GM12878 (cell line): ENCODE results near the gene CHD6. TPM values are rescaled to one million over a fixed set of nuclear protein-coding genes. Genes with fewer than 3 reads are reported as not detected.
A peak's percentile ranks its signal among the peaks of the same experiment; 100 is the strongest.

ENCODE experiments used
- ATAC-seq: fragments of 200-7000 bp; cut with Tn5 transposase; 3 replicates; pipeline ENCODE4 v1.9.1; 2020; ENCODE audit warnings: mild to moderate bottlenecking, moderate library complexity
- BruUV-seq: library from RNA; stranded (reverse); fragments of 400-500 nt; replicated peaks from 2 replicates; lab custom pipeline; 2021; lab: Mats Ljungman, UMichigan
- CTCF ChIA-PET: fragments of 300-600 bp; sonication (Branson Sonifier 250); formaldehyde crosslinking; extraction: SDS; loops from one replicate; lab custom pipeline; 2021; ENCODE audit warnings: inconsistent platforms; lab: Yijun Ruan, JAX
- POLR2A ChIA-PET: fragments of 350-600 bp; formaldehyde crosslinking; extraction: SDS; loops from one replicate; lab custom pipeline; 2021; ENCODE audit warnings: inconsistent platforms; lab: Charles Lee
- RAD21 ChIA-PET: fragments of 300-600 bp; sonication (Branson Sonifier 250); formaldehyde crosslinking; loops from one replicate; lab custom pipeline; 2023; ENCODE audit warnings: antibody characterized with exemption; ENCODE audit not compliant: unreplicated experiment; lab: Charles Lee
- SMC1A ChIA-PET: fragments of 300-600 bp; sonication (Branson Sonifier 250); formaldehyde crosslinking; loops from one replicate; lab custom pipeline; 2023; ENCODE audit not compliant: unreplicated experiment, uncharacterized antibody; lab: Charles Lee
- DNase-seq: peaks from one replicate; pipeline ENCODE4 v3.0.0-alpha.2; 2011; ENCODE audit warnings: low read depth, low spot score
- FAIRE-seq: peaks from 3 replicates; lab custom pipeline; 2011; peaks lifted over from hg19 to GRCh38; lab: Jason Lieb, UNC
- H2AFZ ChIP-seq: 2 replicates; pipeline ENCODE4 v1.6.0; 2011; ENCODE audit warnings: low read depth, low read length, control low read depth; ENCODE audit not compliant: control insufficient read depth
- H3K27ac ChIP-seq: 2 replicates; pipeline ENCODE4 v1.5.1; 2011; ENCODE audit warnings: control low read depth; ENCODE audit not compliant: control insufficient read depth, insufficient read depth
- H3K27me3 ChIP-seq, 2 experiments: replicated peaks in 1 of 2; 2 replicates each; pipeline versions ENCODE4 v1.6.0 to v1.6.1; 2011; ENCODE audit warnings: low read length in 1 of 2; ENCODE audit not compliant: control insufficient read depth in 2 of 2, insufficient read depth in 2 of 2
- H3K36me3 ChIP-seq, 2 experiments: 2 replicates each; pipeline ENCODE4 v1.5.1; 2011; ENCODE audit warnings: low read length in 1 of 2; ENCODE audit not compliant: control insufficient read depth in 2 of 2, insufficient read depth in 2 of 2
- H3K4me1 ChIP-seq: 2 replicates; pipeline ENCODE4 v1.6.1; 2011; ENCODE audit warnings: mild to moderate bottlenecking, low read length, moderate library complexity, mixed read lengths; ENCODE audit not compliant: control insufficient read depth, insufficient read depth
- H3K4me2 ChIP-seq: 2 replicates; pipeline ENCODE4 v1.6.0; 2011; ENCODE audit warnings: control low read depth; ENCODE audit not compliant: control insufficient read depth, insufficient read depth
- H3K4me3 ChIP-seq: fragments of 200-600 bp; sonication (generic); 2 replicates; pipeline ENCODE4 v1.5.1; 2016
- H3K79me2 ChIP-seq: 2 replicates; pipeline ENCODE4 v1.6.0; 2011; ENCODE audit warnings: low read length; ENCODE audit not compliant: control insufficient read depth, insufficient read depth
- H3K9ac ChIP-seq: 2 replicates; pipeline ENCODE4 v1.8.0; 2011; ENCODE audit warnings: low read length, control low read depth, mixed read lengths; ENCODE audit not compliant: control insufficient read depth, insufficient read depth
- H3K9me3 ChIP-seq: replicated peaks from 3 replicates; pipeline ENCODE4 v1.5.1; 2011; ENCODE audit warnings: mild to moderate bottlenecking, low read length; ENCODE audit not compliant: control insufficient read depth, insufficient read depth
- H4K20me1 ChIP-seq: 2 replicates; pipeline ENCODE4 v1.6.0; 2011; ENCODE audit not compliant: control insufficient read depth, insufficient read depth
- ATF2 ChIP-seq: IDR thresholded peaks from 2 replicates; pipeline ENCODE4 v1.6.1; 2012; ENCODE audit warnings: low read length, inconsistent platforms
- MAX ChIP-seq: IDR thresholded peaks from 2 replicates; pipeline ENCODE4 v1.6.1; 2012; ENCODE audit warnings: low read depth, low read length, improper control_type of control experiment
- WGBS: methylation state at CpG from one replicate; pipeline ENCODE4 v1.1.6; 2016; ENCODE audit warnings: low lambda C conversion rate; ENCODE audit not compliant: insufficient replicate concordance, insufficient coverage; ENCODE audit errors: missing lambda C conversion rate; 5-methylcytosine and 5-hydroxymethylcytosine counted together
- in situ Hi-C: fragments of 300-500 bp; cut with MboI; formaldehyde crosslinking; loops from 9 replicates; pipeline ENCODE4 v1.14.3; 2018; ENCODE audit warnings: mixed read lengths
- intact Hi-C: fragments of 100-400 bp; cut with micrococcal nuclease; formaldehyde crosslinking; loops from one replicate; pipeline ENCODE4 v1.14.2; 2022; ENCODE audit not compliant: unreplicated experiment
- polyA plus RNA-seq, 11 experiments: library from polyadenylated mRNA; depleted of rRNA in 4 of 11; unstranded in 6 of 11; stranded (reverse) in 5 of 11; fragments of >200 nt; fragmentation: Nextera tagmentation in 4 of 11; fragmentation: Illumina TruSeq in 1 of 11; extraction: Ambion mirVana in 4 of 11; extraction: Trizol in 1 of 11; gene quantifications; 1 replicate in 1 of 11; 2 replicates in 10 of 11; pipeline versions ENCODE4 v1.2.1 to v1.2.3, GENCODE V29; 2011 to 2016; ENCODE audit warnings: inconsistent platforms in 2 of 11, missing spikeins in 2 of 11, low read depth in 1 of 11
- total RNA-seq, 4 experiments: library from RNA; depleted of rRNA in 3 of 4; stranded (reverse); fragments of >200 nt in 3 of 4; fragmentation: Illumina TruSeq in 1 of 4; extraction: Trizol in 1 of 4; gene quantifications; 2 replicates each; pipeline versions ENCODE4 v1.2.1 to v1.2.3, GENCODE V29; 2013 to 2021

CHD6 gene
- total and polyA plus RNA-seq, 10 of the 15 experiments (the other 5 are each of a cell fraction or from before 2014, with no cell fraction given), result 4.3 to 25.5 (median 17.1) TPM

GRCh38 chr20:41352106-41352505 lies 266.1 kb downstream of the CHD6 start:
- ChIA-PET POLR2A (no interaction called here), SMC1A (no interaction called here), CTCF (no interaction called here), RAD21 (no interaction called here)
- Histone ChIP-seq H3K4me3 (no peak overlapping the region), H3K4me2 (no peak overlapping the region), H3K9ac (no peak overlapping the region), H3K36me3 (no peaks in the 10 kb centered on the region), H3K9me3 (no peaks in the 10 kb centered on the region), H3K4me1 (no peaks in the 10 kb centered on the region), H3K27ac (no peak overlapping the region), H3K79me2 (no peaks in the 10 kb centered on the region), H4K20me1 (no peaks in the 10 kb centered on the region), H3K27me3 (no peaks in the 10 kb centered on the region), H2AFZ (no peak overlapping the region)
- DNase-seq (no peak), FAIRE-seq (no peak), ATAC-seq (peak; percentile 44; the same call in 2 of the 3 replicates)
- no TSS peak for BruUV-seq
- 46% methylated on average over 4 of the region's 4 CpGs for WGBS
- TF ChIP-seq ATF2, result no peak
- no peak for TF ChIP-seq MAX
- intact Hi-C loops (no loop called here), in situ Hi-C loops (no loop called here)
